Endothelial cell of umbilical vein (primary cell): ENCODE data around the gene SMAD9. TPM values are rescaled to one million over a fixed set of nuclear protein-coding genes. Genes with fewer than 3 reads are reported as not detected.

Experiments used
- BruUV-seq: library from RNA; stranded (reverse); fragments of 400-500 nt; replicated peaks from 2 replicates; lab custom pipeline; 2021; lab: Mats Ljungman, UMichigan
- CTCF ChIA-PET: fragments of 300-600, 350-600 bp; sonication (Branson Sonifier 250); formaldehyde crosslinking; loops from one replicate; lab custom pipeline; 2021; ENCODE audit warnings: antibody characterized with exemption, inconsistent platforms; lab: Charles Lee
- POLR2A ChIA-PET: fragments of 300-600, 350-600 bp; sonication (Branson Sonifier 250); formaldehyde crosslinking; loops from one replicate; lab custom pipeline; 2021; ENCODE audit warnings: antibody characterized with exemption, inconsistent platforms; lab: Charles Lee
- DNase-seq: peaks from one replicate; pipeline ENCODE4 v3.0.0-alpha.2; 2011; ENCODE audit warnings: low read depth, low spot score
- FAIRE-seq: peaks from 2 replicates; lab custom pipeline; 2011; peaks lifted over from hg19 to GRCh38; lab: Jason Lieb, UNC
- H2AFZ ChIP-seq: 2 replicates; pipeline ENCODE4 v1.6.0; 2012; ENCODE audit warnings: low read depth, low read length, control low read depth, inconsistent platforms
- H3K27ac ChIP-seq: 2 replicates; pipeline ENCODE4 v1.5.1; 2011; ENCODE audit warnings: low read depth, mild to moderate bottlenecking, control low read depth, low read length, moderate library complexity; ENCODE audit not compliant: insufficient read depth
- H3K27me3 ChIP-seq, 2 experiments: 2 replicates each; pipeline versions ENCODE4 v1.6.0 to v1.6.1; 2011; ENCODE audit warnings: low read length in 2 of 2, mixed read lengths in 1 of 2; ENCODE audit not compliant: control insufficient read depth in 2 of 2, insufficient read depth in 2 of 2
- H3K36me3 ChIP-seq, 2 experiments: 2 replicates in 1 of 2; 3 replicates in 1 of 2; pipeline ENCODE4 v1.5.1; 2011; ENCODE audit warnings: low read length in 2 of 2, mild to moderate bottlenecking in 1 of 2, moderate library complexity in 1 of 2; ENCODE audit not compliant: control insufficient read depth in 2 of 2, insufficient read depth in 2 of 2; ENCODE audit errors: extremely low read depth in 1 of 2
- H3K4me1 ChIP-seq: 3 replicates; pipeline ENCODE4 v1.5.1; 2011; ENCODE audit warnings: mild to moderate bottlenecking, low read length; ENCODE audit not compliant: control insufficient read depth, insufficient read depth; ENCODE audit errors: extremely low read depth
- H3K4me2 ChIP-seq: 2 replicates; pipeline ENCODE4 v1.6.1; 2011; ENCODE audit warnings: low read length, control low read depth, mixed read lengths; ENCODE audit not compliant: insufficient read depth
- H3K4me3 ChIP-seq, 3 experiments: fragments of 200-600 bp in 1 of 3; sonication (generic), shearing (Covaris generic) in 1 of 3; replicated peaks in 1 of 3; 2 replicates each; pipeline ENCODE4 v1.5.1; 2011 to 2016; ENCODE audit warnings: control low read depth in 3 of 3, low read length in 3 of 3, mild to moderate bottlenecking in 2 of 3, inconsistent platforms in 1 of 3, low read depth in 1 of 3, moderate library complexity in 1 of 3; ENCODE audit not compliant: insufficient read depth in 1 of 3
- H3K79me2 ChIP-seq: 2 replicates; pipeline ENCODE4 v1.6.0; 2012; ENCODE audit warnings: low read length, inconsistent platforms; ENCODE audit not compliant: control insufficient read depth, insufficient read depth
- H3K9ac ChIP-seq: replicated peaks from 2 replicates; pipeline ENCODE3; 2011; ENCODE audit warnings: low read length, control low read depth; ENCODE audit not compliant: insufficient read depth; ENCODE audit errors: extremely low read depth
- H3K9me1 ChIP-seq: replicated peaks from 3 replicates; pipeline ENCODE4 v1.6.0; 2011; ENCODE audit warnings: mild to moderate bottlenecking, low read length; ENCODE audit not compliant: control insufficient read depth, insufficient read depth; ENCODE audit errors: extremely low read depth
- H3K9me3 ChIP-seq: replicated peaks from 2 replicates; pipeline ENCODE4 v1.5.1; 2012; ENCODE audit warnings: low read length, inconsistent platforms; ENCODE audit not compliant: control insufficient read depth, insufficient read depth
- H4K20me1 ChIP-seq: replicated peaks from 2 replicates; pipeline ENCODE3; 2011; ENCODE audit warnings: mild to moderate bottlenecking, low read length; ENCODE audit not compliant: control insufficient read depth, insufficient read depth; ENCODE audit errors: extremely low read depth
- EZH2 ChIP-seq: IDR thresholded peaks from 2 replicates; pipeline ENCODE4 v1.6.1; 2012; ENCODE audit warnings: borderline replicate concordance, low read depth, mild to moderate bottlenecking, moderate library complexity, low read length, inconsistent platforms; ENCODE audit not compliant: severe bottlenecking
- FOS ChIP-seq: IDR thresholded peaks from 2 replicates; pipeline ENCODE4 v1.6.1; 2011; ENCODE audit warnings: mild to moderate bottlenecking, low read length, moderate library complexity, borderline replicate concordance; ENCODE audit not compliant: insufficient read depth
- GATA2 ChIP-seq: IDR thresholded peaks from 2 replicates; pipeline ENCODE4 v1.7.0; 2011; ENCODE audit warnings: low read depth, mild to moderate bottlenecking, moderate library complexity, mixed read lengths, low read length; ENCODE audit not compliant: insufficient read length, insufficient read depth
- JUN ChIP-seq: IDR thresholded peaks from 2 replicates; pipeline ENCODE4 v1.6.1; 2011; ENCODE audit warnings: borderline replicate concordance, low read depth; ENCODE audit not compliant: insufficient read length, insufficient read depth
- MYC ChIP-seq: IDR thresholded peaks from one replicate; pipeline ENCODE4 v1.6.1; 2011; ENCODE audit warnings: mild to moderate bottlenecking, low read depth, low read length
- POLR2A ChIP-seq: IDR thresholded peaks from 2 replicates; pipeline ENCODE4 v1.6.1; 2012; ENCODE audit warnings: low read depth, mild to moderate bottlenecking, control low read depth, low read length
- POLR2AphosphoS5 ChIP-seq: IDR thresholded peaks from 2 replicates; pipeline ENCODE4 v1.6.1; 2012; ENCODE audit warnings: low read depth, mild to moderate bottlenecking, control low read depth, low read length, moderate library complexity; ENCODE audit not compliant: insufficient read depth
- dilution Hi-C: fragments of 300-500 bp; cut with MboI; formaldehyde crosslinking; loops from one replicate; pipeline ENCODE4 v1.15.0; 2019; ENCODE audit warnings: low sequenced_read_pairs; ENCODE audit not compliant: extremely low pct_ligation_motif_present
- intact Hi-C: fragments of 100-400 bp; cut with micrococcal nuclease; formaldehyde crosslinking; loops from one replicate; pipeline ENCODE4 v1.10.0; 2022
- polyA plus RNA-seq, 4 experiments: library from polyadenylated mRNA; depleted of rRNA in 3 of 4; stranded (reverse) in 3 of 4; unstranded in 1 of 4; fragments of >200 nt; gene quantifications; 2 replicates each; pipeline versions ENCODE4 v1.2.1 to v1.2.3, GENCODE V29; 2011 to 2012; ENCODE audit warnings: missing spikeins in 1 of 4
- total RNA-seq: library from RNA; stranded (reverse); gene quantifications from 2 replicates; pipeline ENCODE4 v1.2.3, GENCODE V29; 2021
- TF ChIP-seq, protein P1 (sequence below): IDR thresholded peaks from 2 replicates; pipeline ENCODE4 v1.6.1; 2011; ENCODE audit not compliant: insufficient read depth, insufficient read length
- TF ChIP-seq, protein P2 (sequence below), 2 donors: IDR thresholded peaks; 1 replicate in 1 of 2; 2 replicates in 1 of 2; pipeline ENCODE4 v1.5.1; 2011; ENCODE audit warnings: low read length in 2 of 2, mild to moderate bottlenecking in 2 of 2, moderate library complexity in 2 of 2, control low read depth in 1 of 2, inconsistent platforms in 1 of 2, low read depth in 1 of 2; ENCODE audit not compliant: insufficient read depth in 1 of 2; ENCODE audit errors: extremely low read depth in 1 of 2

SMAD9 gene
- total and polyA plus RNA-seq, 2 donors (not counting 3 experiments of a cell fraction or from before 2014, with no cell fraction given): 2.2 to 4.2 TPM

DNA sequence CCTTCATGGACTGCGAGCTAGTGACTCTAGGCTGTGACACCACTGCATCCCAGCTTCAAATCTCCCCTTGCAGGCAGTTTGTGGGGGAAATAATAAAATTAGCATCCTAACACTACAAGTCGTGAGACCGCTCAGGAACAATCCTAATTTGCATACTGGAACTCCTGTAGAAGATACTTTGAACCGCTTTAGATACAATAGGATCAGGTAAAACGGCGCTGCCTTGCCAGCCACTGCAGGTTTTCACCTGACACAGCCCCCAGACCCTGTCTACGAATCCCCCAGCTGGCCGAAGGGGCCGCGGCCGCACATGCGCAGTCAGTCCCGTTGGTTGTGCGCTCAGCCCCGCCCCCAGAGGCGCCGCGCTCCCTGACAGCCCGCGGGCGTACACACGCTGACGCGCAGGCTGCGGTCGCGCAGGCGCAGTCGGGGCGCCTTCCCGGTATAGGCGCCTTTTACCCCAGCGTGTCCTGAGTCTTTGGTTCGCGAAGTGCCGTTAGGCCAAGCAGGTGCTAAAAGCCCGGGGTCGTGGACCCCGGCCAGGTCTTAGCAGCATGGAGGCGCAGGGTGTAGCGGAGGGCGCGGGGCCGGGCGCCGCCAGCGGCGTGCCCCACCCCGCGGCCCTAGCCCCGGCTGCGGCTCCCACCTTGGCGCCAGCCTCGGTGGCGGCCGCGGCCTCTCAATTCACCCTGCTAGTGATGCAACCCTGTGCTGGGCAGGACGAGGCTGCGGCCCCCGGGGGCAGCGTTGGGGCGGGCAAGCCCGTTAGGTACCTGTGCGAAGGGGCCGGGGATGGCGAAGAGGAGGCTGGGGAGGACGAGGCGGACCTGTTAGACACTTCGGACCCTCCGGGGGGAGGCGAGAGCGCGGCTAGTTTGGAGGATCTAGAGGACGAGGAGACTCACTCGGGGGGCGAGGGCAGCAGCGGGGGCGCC is 101.0 kb downstream of the SMAD9 start, which contains the start of gene RFXAP:
TSS of gene RFXAP (plus strand) at position 419 of the 935 bp plus-strand sequence. CDS start at position 555, 136 bp downstream.
- CTCF ChIA-PET: interaction anchor here (0.6 kb wide), 1 partner anchor 162 kb away, joined by 3 read pairs; no protein-coding TSS in a partner anchor
- H3K4me3 ChIP-seq: peak within 1 kb of the TSS; percentile 62 to 93 (median 83)
- no peaks in the 10 kb centered on the region for H3K9me1 ChIP-seq
- POLR2A ChIA-PET: no interaction called here
- no peaks in the 10 kb centered on the region for H4K20me1 ChIP-seq
- TF ChIP-seq, protein P1, sequence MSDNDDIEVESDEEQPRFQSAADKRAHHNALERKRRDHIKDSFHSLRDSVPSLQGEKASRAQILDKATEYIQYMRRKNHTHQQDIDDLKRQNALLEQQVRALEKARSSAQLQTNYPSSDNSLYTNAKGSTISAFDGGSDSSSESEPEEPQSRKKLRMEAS: peak; percentile 34
- TF ChIP-seq MYC (no peak), GATA2 (no peak), POLR2AphosphoS5 (peak; percentile 59), JUN (no peak), FOS (no peak), EZH2 (no peak), POLR2A (peak; percentile 48)
- TF ChIP-seq, protein P2, sequence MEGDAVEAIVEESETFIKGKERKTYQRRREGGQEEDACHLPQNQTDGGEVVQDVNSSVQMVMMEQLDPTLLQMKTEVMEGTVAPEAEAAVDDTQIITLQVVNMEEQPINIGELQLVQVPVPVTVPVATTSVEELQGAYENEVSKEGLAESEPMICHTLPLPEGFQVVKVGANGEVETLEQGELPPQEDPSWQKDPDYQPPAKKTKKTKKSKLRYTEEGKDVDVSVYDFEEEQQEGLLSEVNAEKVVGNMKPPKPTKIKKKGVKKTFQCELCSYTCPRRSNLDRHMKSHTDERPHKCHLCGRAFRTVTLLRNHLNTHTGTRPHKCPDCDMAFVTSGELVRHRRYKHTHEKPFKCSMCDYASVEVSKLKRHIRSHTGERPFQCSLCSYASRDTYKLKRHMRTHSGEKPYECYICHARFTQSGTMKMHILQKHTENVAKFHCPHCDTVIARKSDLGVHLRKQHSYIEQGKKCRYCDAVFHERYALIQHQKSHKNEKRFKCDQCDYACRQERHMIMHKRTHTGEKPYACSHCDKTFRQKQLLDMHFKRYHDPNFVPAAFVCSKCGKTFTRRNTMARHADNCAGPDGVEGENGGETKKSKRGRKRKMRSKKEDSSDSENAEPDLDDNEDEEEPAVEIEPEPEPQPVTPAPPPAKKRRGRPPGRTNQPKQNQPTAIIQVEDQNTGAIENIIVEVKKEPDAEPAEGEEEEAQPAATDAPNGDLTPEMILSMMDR (IDR thresholded peaks at IDR 0.05; ENCODE audit: extremely low read depth in 1 of 2, insufficient read depth in 1 of 2, low read depth in 1 of 2, low read length in 2 of 2): peak in 1 of 2 donors; percentile 17
- H3K27me3 ChIP-seq: no peaks in the 10 kb centered on the region
- dilution Hi-C loops (no loop called here), intact Hi-C loops (loop anchor here (5.0 to 10.0 kb wide), 4 partner anchors 64 to 1526 kb away; partner anchors contain the start of genes CCDC169 and UFM1)
- peak within 1 kb of the TSS; percentile 94 for H3K4me2 ChIP-seq
- H3K36me3 ChIP-seq: no peaks in the 10 kb centered on the region
- FAIRE-seq: peak; percentile 67
- DNase-seq: peak; percentile 88
- H3K9me3 ChIP-seq: no peaks in the 10 kb centered on the region
- peaks cover 35% of the 10 kb centered on the region for H3K4me1 ChIP-seq
- H3K9ac ChIP-seq: peak within 1 kb of the TSS; percentile 69
- no TSS peak for BruUV-seq
- peak within 1 kb of the TSS; percentile 44 for H3K27ac ChIP-seq
- peaks cover 35% of the 10 kb centered on the region for H3K79me2 ChIP-seq
- peak within 1 kb of the TSS; percentile 97 for H2AFZ ChIP-seq
